ENCODE results near the gene GPC6.
"Not testable (repeated sequence)": the region's sequence is repeated elsewhere in the genome, so short reads cannot be mapped to it uniquely, and the experiment has no call there.

GPC6 gene

GRCh38 chr13:93454676-93455235 is 228.1 kb downstream of the GPC6 start:
- not testable (repeated sequence) for DNase-seq

DNA sequence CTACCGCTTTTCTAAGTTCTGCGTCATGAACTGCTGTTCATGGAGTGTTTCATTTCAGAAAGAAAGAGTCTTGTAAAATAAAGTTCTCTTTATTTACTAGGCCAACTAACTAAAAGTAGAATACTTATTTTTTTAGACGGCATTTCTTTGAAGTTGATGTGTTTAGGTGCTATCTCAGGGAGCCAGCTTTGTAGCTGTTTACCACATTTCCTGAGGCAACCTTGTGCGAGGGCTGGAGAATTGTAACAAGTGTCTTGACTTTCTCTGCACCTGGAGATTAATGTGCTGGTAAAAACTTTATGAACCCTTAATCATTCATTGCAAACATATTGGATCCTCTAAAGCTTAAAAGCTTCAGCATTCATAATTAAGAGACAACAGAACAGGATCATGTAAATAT is 229.3 kb downstream of the GPC6 start:
- no peak for DNase-seq

DNA sequence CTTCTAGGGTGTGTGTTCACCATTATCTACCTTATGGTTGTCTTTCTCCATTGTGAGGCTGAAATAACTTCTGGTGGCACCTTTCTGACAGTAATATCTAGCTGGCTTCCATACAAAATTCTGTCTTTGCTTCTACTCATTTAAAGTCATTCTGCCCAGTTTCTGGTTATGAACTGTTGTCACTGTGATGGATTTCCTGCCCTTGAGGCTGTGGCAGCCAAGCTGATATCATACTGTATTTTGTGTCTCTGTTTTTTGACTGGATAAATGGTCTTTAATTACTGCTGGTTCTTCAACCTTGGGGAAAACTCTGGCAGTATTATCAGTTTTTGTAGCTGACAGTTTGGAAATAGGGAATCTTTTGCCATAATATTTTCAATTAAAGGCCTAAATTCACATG is 233.4 kb downstream of the GPC6 start:
- DNase-seq: no peak

- no peak for DNase-seq
Measured at GRCh38 chr13:93462151-93462550, 235.5 kb downstream of the GPC6 start.

DNA sequence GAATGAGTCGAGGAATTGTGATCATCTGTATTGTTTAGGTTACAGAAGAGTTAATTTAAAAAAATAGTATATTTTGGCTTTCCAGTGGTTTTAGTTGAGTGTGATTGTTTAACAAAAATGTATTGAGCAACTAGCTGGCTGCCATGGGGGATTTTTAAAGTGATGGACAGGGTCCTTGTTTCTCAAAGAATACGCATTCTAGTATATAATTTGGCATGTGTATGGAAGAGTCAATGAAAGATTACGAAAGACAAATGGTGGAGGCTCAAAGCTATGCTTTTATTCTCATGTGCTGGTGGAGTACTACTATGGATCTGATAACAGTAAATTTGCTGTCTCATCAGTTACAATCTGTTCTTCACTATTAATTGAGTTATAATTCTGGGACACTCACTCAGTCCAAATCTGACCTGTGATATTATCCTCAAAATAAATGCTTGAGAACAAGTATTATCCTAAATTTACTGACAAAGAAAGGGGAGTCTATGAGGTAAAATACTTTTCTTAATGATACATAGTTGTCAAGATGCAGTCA is 240.0 kb downstream of the GPC6 start:
- DNase-seq: no peak

- no peak for DNase-seq
Measured at GRCh38 chr13:93467175-93467574, 240.6 kb downstream of the GPC6 start.

DNA sequence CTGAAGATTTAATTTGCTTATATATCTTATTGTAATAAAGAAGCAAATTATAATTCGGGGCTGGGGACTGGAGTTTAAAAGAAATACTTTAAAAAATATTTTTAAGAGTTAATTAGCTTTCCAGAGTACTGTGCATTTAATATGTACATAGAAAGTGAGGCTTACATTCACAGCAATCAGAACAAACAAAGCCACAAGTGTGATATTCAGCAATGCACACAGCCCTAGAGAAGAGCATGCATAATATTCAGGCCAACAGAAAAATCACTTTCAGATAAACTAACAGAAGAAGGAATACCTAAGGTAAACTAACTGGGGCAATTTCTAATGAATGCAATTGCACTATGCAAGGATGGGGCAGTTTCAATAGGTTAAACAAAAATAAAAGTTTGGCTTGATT is 241.8 kb downstream of the GPC6 start:
- DNase-seq: no peak

- no peak for DNase-seq
Measured at GRCh38 chr13:93472296-93472695, 245.7 kb downstream of the GPC6 start.

GRCh38 chr13:93472814-93473296 is 246.2 kb downstream of the GPC6 start:
- DNase-seq: no peak

DNA sequence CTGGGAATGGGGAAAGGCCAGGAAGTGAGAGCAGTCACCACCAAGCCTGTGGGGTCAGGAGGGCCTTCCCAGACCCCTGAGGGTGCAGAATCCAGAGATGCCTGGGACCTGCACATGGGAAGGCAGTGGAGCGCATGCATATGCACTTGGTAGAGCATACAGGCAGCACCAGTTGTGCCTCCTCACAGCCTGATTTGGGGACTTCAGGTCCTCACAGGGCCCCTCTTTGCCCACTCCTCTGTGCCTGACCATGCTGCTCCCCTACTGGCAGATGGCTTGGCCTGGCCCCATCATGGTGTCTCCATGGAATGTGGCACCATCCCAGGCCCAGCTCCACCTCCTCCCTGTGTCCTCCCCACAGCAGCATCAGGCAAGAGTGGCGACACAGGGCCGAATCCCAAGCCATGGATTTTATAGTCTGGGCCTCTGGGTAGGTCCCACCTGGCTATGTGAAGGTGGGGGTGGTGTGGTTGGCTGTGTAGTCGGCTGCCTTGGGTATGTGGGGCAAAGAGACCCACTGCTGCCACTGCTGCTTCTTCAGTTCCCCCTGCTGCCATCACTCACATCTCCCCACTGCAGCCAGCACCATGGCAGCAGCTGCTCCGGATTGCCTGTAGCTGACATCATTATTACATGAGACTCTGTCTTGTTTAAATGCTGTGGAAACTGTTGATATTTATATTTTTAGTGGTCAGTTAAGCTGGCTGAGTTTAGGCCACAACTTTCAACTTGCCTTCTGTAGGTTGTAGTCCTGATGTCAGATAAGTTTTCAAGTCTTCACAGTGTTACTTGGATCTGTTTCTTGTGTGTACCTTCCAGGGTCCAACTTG is 247.0 kb downstream of the GPC6 start:
- DNase-seq: no peak

- DNase-seq: no peak
Measured at GRCh38 chr13:93476175-93476574, 249.6 kb downstream of the GPC6 start.

GRCh38 chr13:93477238-93477637 is 250.6 kb downstream of the GPC6 start:
- DNase-seq: no peak

- no peak for DNase-seq
Measured at GRCh38 chr13:93480553-93481106, 254.0 kb downstream of the GPC6 start.

- not testable (repeated sequence) for DNase-seq
Measured at GRCh38 chr13:93496117-93496516, 269.5 kb downstream of the GPC6 start.

DNA sequence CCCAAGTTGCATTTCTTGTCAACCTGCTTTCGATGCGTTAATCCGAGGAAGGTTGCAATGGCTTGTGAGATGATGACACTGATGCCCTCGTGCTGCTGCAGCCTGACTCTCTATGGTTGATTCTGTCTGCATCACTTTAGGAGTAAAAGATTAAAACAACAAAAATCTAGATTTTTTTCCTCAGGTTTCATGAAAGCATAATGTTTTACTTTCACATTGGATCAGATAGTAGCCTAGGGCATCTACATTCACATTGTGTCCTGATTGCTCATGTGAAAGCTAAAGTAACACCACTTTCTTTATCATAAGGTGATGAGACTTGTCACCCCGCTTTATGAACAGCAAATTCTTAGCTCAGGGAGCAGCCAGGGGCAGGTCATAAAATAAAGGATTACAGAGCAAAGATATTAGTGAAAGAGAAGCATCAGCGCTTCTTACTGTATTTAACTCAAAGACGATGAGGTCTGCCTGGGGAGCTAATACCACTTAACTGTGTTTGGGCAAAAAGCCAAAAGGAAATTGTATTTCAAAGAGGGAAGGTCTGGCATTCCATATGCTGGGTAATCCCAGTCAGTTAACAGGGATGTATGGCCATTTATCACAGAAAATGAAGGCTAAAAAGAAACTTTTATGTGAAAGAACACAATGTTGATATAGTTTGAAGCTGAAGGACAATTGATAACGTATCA is 270.5 kb downstream of the GPC6 start:
- DNase-seq: no peak

- DNase-seq: no peak
Measured at GRCh38 chr13:93499991-93500390, 273.4 kb downstream of the GPC6 start.

- no peak for DNase-seq
Measured at GRCh38 chr13:93502071-93502470, 275.5 kb downstream of the GPC6 start.

DNA sequence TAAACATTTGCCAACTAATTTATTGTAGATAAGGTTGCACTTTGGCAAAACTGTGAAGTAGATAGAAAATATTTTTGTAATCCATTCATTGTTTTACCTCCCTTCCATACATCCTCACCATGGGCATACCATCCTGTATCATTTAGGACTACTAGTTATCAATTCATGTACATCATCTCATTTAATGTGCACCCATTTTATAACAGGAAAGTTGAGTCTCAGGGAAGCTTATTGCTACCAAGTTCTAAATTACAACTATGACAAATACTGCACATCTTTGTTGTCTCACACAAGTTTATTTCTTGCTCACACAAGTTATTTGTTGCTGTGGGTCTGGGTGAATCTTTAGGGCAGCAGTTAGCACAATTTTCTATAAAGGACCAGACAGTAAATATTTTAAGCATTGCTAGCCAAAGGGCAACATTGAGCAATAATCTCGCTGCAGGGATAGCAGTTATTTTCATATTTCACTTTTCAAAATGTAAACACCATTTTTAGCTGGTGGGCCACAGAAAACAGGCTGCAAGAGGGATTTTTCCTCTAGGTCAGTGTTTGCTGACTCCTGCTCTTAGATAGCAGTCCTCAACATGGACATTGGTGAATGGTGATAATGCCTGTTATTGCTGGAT is 276.5 kb downstream of the GPC6 start:
- no peak for DNase-seq

- no peak for DNase-seq
Measured at GRCh38 chr13:93505104-93505952, 278.7 kb downstream of the GPC6 start.

DNA sequence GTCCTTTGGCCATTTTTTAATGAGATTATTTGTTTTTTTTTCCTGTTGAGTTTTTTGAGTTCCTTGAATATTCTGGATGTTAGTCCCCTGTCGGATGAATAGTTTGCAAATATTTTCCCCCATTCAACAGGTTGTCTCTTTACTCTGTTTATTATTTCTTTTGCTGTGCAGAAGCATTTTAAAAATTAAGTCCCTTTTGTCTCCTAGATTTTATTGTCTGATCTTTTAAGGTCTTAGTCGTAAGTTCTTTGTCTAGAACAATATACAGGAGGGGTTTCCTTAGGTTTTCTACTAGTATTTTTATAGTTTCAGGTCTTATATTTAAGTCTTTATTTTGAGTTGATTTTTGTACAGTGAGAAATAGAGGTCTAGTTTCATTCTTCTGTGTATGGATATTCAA is 284.4 kb downstream of the GPC6 start:
- no peak for DNase-seq

DNA sequence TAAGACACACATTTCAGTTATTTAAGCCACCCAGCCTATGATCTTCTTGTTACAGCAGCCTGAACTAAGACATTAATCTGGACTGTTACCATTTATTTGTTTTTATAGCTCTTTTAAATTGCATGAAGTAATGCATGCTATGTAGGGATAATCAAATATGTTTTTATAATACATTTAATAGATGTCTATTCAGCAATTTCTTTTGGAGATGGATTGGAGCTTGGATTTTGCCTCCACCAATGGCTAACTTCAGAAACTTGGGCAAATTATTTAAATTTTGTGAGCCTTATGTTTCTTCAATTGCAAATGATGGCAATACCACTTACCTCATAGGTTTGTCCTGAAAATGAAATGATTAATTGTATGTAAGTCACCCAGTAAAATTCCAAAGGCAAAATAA is 288.7 kb downstream of the GPC6 start:
- DNase-seq: no peak

DNA sequence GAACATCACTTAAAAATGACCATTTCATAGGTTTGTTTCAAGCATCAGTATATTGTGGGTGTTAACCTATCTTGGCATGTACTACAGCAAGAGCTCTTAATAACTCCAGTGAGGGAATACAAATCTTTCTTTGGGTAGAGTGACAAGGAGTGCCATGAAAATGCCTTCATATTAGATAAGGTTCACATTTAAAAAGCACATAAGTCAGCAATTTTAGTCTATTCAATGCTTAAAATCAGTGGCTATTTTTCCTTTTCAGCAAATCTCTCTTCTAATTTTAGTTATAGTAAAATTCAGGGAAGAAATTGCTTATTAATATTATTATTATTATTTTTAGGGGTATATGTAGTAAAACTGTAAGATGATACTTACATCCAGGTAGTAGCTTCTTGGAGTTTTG is 291.1 kb downstream of the GPC6 start:
- DNase-seq: no peak

All from stimulated activated CD4-positive, alpha-beta T cell treated with anti-CD3 and anti-CD28 coated beads, Interleukin-4, amount 100 ng/mL, for 24 hours (primary cell).